ENCODE results near the gene PIGC.

PIGC gene

GRCh38 chr1:172423336-172423735 is 20.5 kb downstream of the PIGC start:
- TF ChIP-seq, protein P1, sequence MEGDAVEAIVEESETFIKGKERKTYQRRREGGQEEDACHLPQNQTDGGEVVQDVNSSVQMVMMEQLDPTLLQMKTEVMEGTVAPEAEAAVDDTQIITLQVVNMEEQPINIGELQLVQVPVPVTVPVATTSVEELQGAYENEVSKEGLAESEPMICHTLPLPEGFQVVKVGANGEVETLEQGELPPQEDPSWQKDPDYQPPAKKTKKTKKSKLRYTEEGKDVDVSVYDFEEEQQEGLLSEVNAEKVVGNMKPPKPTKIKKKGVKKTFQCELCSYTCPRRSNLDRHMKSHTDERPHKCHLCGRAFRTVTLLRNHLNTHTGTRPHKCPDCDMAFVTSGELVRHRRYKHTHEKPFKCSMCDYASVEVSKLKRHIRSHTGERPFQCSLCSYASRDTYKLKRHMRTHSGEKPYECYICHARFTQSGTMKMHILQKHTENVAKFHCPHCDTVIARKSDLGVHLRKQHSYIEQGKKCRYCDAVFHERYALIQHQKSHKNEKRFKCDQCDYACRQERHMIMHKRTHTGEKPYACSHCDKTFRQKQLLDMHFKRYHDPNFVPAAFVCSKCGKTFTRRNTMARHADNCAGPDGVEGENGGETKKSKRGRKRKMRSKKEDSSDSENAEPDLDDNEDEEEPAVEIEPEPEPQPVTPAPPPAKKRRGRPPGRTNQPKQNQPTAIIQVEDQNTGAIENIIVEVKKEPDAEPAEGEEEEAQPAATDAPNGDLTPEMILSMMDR (IDR thresholded peaks at IDR 0.05; ENCODE audit: low read depth, low read length) = no peak
- Histone ChIP-seq H3K4me3 (ENCODE audit: low read depth, low read length) (no peak overlapping the region), H3K9me3 (no peaks in the 10 kb centered on the region), H3K36me3 (no peaks in the 10 kb centered on the region), H3K27me3 (no peaks in the 10 kb centered on the region), H3K4me1 (no peaks in the 10 kb centered on the region)
- no peak for DNase-seq

- Histone ChIP-seq H3K36me3 (no peaks in the 10 kb centered on the region), H3K9me3 (no peaks in the 10 kb centered on the region), H3K4me3 (ENCODE audit: low read depth, low read length) (no peak overlapping the region), H3K27me3 (no peaks in the 10 kb centered on the region), H3K4me1 (no peaks in the 10 kb centered on the region)
- no peak for DNase-seq
- TF ChIP-seq, protein P1 (IDR thresholded peaks at IDR 0.05; ENCODE audit: low read depth, low read length) = no peak
Measured at GRCh38 chr1:172421974-172422604, 21.8 kb downstream of the PIGC start.

DNA sequence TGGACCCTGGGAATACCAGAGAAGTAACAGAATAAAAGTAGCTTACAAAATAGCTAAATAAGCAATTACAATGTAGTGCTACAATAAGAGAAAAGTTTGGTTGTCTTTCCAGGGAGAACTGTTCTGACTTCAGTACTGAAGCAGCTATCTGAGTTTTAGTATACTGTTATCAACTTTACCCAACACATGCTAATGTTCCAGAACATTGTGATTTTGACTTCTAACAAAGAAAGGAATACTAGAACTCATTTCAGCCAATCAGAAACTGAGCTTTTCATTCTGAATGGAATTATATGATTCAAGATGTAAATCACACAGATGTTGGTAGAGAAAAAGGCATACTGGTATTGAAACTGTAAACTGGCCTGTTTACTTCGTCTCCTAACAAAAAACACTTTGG is 23.5 kb downstream of the PIGC start, which contains the start of gene C1orf105:
C1orf105 (plus strand) TSS at position 301 of the 400 bp plus-strand sequence. CDS start 201 bp downstream, outside the sequence.
- no peak for DNase-seq
- Histone ChIP-seq H3K27me3 (no peaks in the 10 kb centered on the region), H3K4me1 (no peaks in the 10 kb centered on the region), H3K9me3 (no peaks in the 10 kb centered on the region), H3K36me3 (no peaks in the 10 kb centered on the region), H3K4me3 (ENCODE audit: low read depth, low read length) (no peak within 1 kb of the TSS)
- TF ChIP-seq, protein P1 (IDR thresholded peaks at IDR 0.05; ENCODE audit: low read depth, low read length) = no peak

- DNase-seq = no peak
- Histone ChIP-seq H3K9me3 (no peaks in the 10 kb centered on the region), H3K4me3 (ENCODE audit: low read depth, low read length) (no peak overlapping the region), H3K36me3 (no peaks in the 10 kb centered on the region), H3K4me1 (no peaks in the 10 kb centered on the region), H3K27me3 (no peaks in the 10 kb centered on the region)
- TF ChIP-seq, protein P1 (IDR thresholded peaks at IDR 0.05; ENCODE audit: low read depth, low read length) = no peak
Measured at GRCh38 chr1:172417557-172417956, 26.3 kb downstream of the PIGC start.

DNA sequence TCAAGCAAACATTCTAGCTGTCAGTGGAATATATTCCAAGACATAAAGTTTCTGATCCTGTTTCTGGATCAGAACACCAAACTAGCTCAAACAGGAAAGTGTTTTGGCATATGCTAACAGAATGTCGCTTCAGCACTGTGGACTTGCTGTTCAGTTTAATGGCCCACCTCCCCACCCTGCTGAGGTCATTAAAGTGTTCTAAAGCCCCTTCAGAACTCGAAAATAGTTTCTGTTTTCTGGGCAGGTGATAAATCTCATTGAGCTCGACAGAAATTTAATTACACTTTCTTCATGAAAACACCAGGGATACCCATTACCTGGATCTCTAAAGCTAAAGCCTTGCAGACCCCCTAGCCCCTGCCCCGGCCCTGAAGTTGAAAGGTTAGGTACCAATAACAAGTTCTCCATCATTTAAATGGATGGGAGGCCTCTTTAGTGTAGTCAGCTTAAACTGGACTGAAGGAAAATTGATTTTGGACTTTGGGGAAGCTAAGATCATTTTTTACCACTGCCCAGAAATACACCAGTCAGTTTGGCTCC is 27.3 kb downstream of the PIGC start:
- TF ChIP-seq, protein P1 (IDR thresholded peaks at IDR 0.05; ENCODE audit: low read depth, low read length) = no peak
- DNase-seq = no peak
- Histone ChIP-seq H3K27me3 (no peaks in the 10 kb centered on the region), H3K4me1 (no peaks in the 10 kb centered on the region), H3K9me3 (no peaks in the 10 kb centered on the region), H3K4me3 (ENCODE audit: low read depth, low read length) (no peak overlapping the region), H3K36me3 (no peaks in the 10 kb centered on the region)

DNA sequence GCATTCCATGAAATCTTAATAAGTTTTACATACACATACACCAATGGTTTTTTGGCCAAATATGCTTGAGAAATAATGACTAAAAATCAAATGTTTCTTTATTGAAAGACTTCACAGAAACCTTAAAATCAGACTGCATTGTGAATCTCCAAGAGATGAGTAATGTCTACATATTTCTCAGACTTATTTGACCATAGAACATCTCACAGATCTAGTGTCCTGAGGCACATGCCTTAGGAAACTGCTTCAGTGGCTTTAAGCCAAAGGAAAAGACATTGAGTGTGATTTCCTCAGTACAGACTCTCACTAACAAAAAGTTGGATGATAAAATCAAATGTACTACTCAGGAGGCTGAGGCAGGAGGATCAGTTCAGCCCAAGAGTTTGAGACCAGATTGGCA is 29.5 kb downstream of the PIGC start:
- no peak for DNase-seq
- no peaks in the 10 kb centered on the region for H3K9me3 ChIP-seq
- no peak overlapping the region for H3K4me3 ChIP-seq (ENCODE audit: low read depth, low read length)
- no peaks in the 10 kb centered on the region for H3K27me3 ChIP-seq
- H3K4me1 ChIP-seq = no peaks in the 10 kb centered on the region
- TF ChIP-seq, protein P1 (IDR thresholded peaks at IDR 0.05; ENCODE audit: low read depth, low read length) = no peak
- H3K36me3 ChIP-seq = no peaks in the 10 kb centered on the region
